ENCODE results near the gene MT2A. TPM values are rescaled to one million over a fixed set of nuclear protein-coding genes. Genes with fewer than 3 reads are reported as not detected.

MT2A gene
- total RNA-seq, 1 experiment from 2014 or later: 673 TPM

DNA sequence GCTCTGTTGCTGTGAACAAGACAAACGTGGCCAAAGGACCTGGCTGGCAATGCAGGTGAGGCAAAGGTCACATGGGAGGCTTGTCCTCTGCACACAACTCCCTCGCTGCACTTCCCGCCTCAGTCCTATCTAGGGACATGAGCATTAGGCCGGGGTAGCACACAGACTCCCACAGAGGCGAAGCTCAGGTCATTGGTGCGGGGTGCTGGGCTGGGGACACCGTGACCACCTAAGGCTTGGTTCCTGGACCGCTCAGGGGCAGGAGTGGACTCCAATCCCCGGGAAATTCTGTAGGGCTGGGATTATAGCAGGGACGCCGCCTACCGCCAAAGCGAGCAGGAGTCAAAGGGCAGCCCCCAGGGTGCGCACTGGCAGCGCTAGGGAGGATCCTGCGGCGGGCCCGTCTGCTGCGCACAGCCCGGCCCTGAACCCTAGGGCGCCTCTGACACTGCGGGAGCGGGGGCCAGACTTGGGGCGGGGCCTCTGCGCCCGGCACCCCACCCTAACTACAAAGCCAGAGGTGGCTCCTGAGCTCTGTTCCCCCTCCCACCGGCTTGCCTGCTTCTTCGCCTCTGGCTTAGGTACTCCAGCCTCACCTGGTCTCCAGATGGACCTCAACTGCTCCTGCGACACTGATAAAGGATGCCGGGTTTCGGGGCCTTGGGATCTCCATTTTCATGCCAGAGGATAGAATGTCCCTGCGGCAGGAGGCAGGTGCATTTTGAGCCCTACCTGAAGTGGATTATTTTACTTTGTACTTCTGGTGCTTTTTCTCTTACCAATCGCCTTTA, 39.5 kb downstream of the MT2A start:
- Histone ChIP-seq H3K27me3 (ENCODE audit: control insufficient read depth, insufficient read depth, low read length) (no peaks in the 10 kb centered on the region), H3K4me1 (ENCODE audit: control insufficient read depth, insufficient read depth, low read length) (peaks cover 4% of the 10 kb centered on the region), H3K9me3 (ENCODE audit: control insufficient read depth, insufficient read depth, low read depth, low read length) (no peaks in the 10 kb centered on the region), H3K27ac (ENCODE audit: low read length) (no peak overlapping the region), H3K36me3 (ENCODE audit: control insufficient read depth, insufficient read depth, low read length) (no peaks in the 10 kb centered on the region), H3K4me3 (ENCODE audit: low read depth in 2 of 2, low read length in 2 of 2) (no peak overlapping the region)
- CTCF ChIA-PET: no interaction called here
- intact Hi-C loops (cut with micrococcal nuclease; ENCODE audit: unreplicated experiment): no loop called here
- DNase-seq (ENCODE audit: low read depth, low spot score) (no peak), ATAC-seq (no peak)
- in situ Hi-C loops (cut with HindIII; ENCODE audit: low pct_unique_long_range_greater_than_20kb, low sequenced_read_pairs): no loop called here
- TF ChIP-seq, protein P1, sequence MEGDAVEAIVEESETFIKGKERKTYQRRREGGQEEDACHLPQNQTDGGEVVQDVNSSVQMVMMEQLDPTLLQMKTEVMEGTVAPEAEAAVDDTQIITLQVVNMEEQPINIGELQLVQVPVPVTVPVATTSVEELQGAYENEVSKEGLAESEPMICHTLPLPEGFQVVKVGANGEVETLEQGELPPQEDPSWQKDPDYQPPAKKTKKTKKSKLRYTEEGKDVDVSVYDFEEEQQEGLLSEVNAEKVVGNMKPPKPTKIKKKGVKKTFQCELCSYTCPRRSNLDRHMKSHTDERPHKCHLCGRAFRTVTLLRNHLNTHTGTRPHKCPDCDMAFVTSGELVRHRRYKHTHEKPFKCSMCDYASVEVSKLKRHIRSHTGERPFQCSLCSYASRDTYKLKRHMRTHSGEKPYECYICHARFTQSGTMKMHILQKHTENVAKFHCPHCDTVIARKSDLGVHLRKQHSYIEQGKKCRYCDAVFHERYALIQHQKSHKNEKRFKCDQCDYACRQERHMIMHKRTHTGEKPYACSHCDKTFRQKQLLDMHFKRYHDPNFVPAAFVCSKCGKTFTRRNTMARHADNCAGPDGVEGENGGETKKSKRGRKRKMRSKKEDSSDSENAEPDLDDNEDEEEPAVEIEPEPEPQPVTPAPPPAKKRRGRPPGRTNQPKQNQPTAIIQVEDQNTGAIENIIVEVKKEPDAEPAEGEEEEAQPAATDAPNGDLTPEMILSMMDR (IDR thresholded peaks at IDR 0.05): no peak
- TF ChIP-seq, protein P2, sequence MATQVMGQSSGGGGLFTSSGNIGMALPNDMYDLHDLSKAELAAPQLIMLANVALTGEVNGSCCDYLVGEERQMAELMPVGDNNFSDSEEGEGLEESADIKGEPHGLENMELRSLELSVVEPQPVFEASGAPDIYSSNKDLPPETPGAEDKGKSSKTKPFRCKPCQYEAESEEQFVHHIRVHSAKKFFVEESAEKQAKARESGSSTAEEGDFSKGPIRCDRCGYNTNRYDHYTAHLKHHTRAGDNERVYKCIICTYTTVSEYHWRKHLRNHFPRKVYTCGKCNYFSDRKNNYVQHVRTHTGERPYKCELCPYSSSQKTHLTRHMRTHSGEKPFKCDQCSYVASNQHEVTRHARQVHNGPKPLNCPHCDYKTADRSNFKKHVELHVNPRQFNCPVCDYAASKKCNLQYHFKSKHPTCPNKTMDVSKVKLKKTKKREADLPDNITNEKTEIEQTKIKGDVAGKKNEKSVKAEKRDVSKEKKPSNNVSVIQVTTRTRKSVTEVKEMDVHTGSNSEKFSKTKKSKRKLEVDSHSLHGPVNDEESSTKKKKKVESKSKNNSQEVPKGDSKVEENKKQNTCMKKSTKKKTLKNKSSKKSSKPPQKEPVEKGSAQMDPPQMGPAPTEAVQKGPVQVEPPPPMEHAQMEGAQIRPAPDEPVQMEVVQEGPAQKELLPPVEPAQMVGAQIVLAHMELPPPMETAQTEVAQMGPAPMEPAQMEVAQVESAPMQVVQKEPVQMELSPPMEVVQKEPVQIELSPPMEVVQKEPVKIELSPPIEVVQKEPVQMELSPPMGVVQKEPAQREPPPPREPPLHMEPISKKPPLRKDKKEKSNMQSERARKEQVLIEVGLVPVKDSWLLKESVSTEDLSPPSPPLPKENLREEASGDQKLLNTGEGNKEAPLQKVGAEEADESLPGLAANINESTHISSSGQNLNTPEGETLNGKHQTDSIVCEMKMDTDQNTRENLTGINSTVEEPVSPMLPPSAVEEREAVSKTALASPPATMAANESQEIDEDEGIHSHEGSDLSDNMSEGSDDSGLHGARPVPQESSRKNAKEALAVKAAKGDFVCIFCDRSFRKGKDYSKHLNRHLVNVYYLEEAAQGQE (IDR thresholded peaks at IDR 0.05; ENCODE audit: insufficient read depth in 1 of 2, low read depth in 2 of 2, low read length in 1 of 2): no peak
- TF ChIP-seq SIN3A (IDR thresholded peaks at IDR 0.05; ENCODE audit: borderline replicate concordance, insufficient read depth, low read depth, low read length) (no peak), POLR2AphosphoS5 (IDR thresholded peaks at IDR 0.05; ENCODE audit: low read depth, low read length) (no peak), TCF7L2 (IDR thresholded peaks at IDR 0.05; ENCODE audit: low read depth, low read length) (no peak)
- BruUV-seq (replicated peaks): no TSS peak
- POLR2A ChIA-PET: no interaction called here

DNA sequence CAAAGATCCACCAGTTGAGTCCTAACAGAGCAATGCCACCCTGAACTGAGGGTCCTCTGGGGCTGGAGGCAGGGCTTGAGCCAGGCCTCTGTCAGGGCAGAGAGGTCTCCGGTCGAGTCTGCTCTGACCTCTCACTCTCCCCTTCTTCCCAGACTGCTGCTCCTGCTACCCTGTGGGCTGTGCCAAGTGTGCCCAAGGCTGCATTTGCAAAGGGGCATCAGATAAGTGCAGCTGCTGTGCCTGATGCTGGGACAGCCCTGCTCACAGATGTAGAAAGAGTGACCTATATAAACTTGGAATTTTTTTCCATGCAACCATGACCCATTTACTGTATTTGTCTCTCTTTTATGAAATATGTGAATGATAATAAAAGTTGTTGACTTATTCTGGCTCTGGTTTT, 40.9 kb downstream of the MT2A start:
- H3K4me1 ChIP-seq (ENCODE audit: control insufficient read depth, insufficient read depth, low read length): no peaks in the 10 kb centered on the region
- intact Hi-C loops (cut with micrococcal nuclease; ENCODE audit: unreplicated experiment): no loop called here
- BruUV-seq (replicated peaks): no TSS peak
- in situ Hi-C loops (cut with HindIII; ENCODE audit: low pct_unique_long_range_greater_than_20kb, low sequenced_read_pairs): no loop called here
- no peaks in the 10 kb centered on the region for H3K9me3 ChIP-seq (ENCODE audit: control insufficient read depth, insufficient read depth, low read depth, low read length)
- DNase-seq (ENCODE audit: low read depth, low spot score) (no peak), ATAC-seq (no peak)
- ChIA-PET CTCF (no interaction called here), POLR2A (no interaction called here)
- H3K27me3 ChIP-seq (ENCODE audit: control insufficient read depth, insufficient read depth, low read length): no peaks in the 10 kb centered on the region
- TF ChIP-seq SIN3A (IDR thresholded peaks at IDR 0.05; ENCODE audit: borderline replicate concordance, insufficient read depth, low read depth, low read length) (no peak), POLR2AphosphoS5 (IDR thresholded peaks at IDR 0.05; ENCODE audit: low read depth, low read length) (no peak)
- no peak overlapping the region for H3K27ac ChIP-seq (ENCODE audit: low read length)
- H3K4me3 ChIP-seq (ENCODE audit: low read depth in 2 of 2, low read length in 2 of 2): no peak overlapping the region
- H3K36me3 ChIP-seq (ENCODE audit: control insufficient read depth, insufficient read depth, low read length): no peaks in the 10 kb centered on the region

DNA sequence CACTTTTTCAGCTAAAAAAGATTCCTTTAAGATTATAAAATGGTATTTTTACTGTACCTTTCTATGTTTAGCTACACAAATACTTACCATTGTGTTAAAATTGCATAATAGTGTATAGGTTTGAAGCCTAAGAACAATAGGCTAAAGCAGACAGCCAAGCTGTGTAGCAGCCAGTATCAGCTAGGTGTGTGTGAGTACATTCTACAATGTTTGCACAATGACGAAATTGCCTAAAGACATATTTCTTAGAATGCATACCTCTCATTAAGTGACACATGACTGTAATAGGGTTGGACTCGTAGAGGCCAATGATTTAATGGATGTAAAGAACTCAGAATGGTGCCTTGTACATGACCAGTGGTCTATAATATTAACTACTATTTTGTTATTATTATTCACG, 41.4 kb downstream of the MT2A start:
- in situ Hi-C loops (cut with HindIII; ENCODE audit: low pct_unique_long_range_greater_than_20kb, low sequenced_read_pairs) (no loop called here), intact Hi-C loops (cut with micrococcal nuclease; ENCODE audit: unreplicated experiment) (no loop called here)
- POLR2A ChIA-PET: no interaction called here
- ATAC-seq (no peak), DNase-seq (ENCODE audit: low read depth, low spot score) (no peak)
- no peak overlapping the region for H3K27ac ChIP-seq (ENCODE audit: low read length)
- CTCF ChIA-PET: no interaction called here
- H3K27me3 ChIP-seq (ENCODE audit: control insufficient read depth, insufficient read depth, low read length): no peaks in the 10 kb centered on the region
- H3K9me3 ChIP-seq (ENCODE audit: control insufficient read depth, insufficient read depth, low read depth, low read length): no peaks in the 10 kb centered on the region
- no peak for TF ChIP-seq POLR2AphosphoS5 (IDR thresholded peaks at IDR 0.05; ENCODE audit: low read depth, low read length)
- TF ChIP-seq SIN3A (IDR thresholded peaks at IDR 0.05; ENCODE audit: borderline replicate concordance, insufficient read depth, low read depth, low read length): no peak
- no peak for TF ChIP-seq TCF7L2 (IDR thresholded peaks at IDR 0.05; ENCODE audit: low read depth, low read length)
- TF ChIP-seq, protein P2 (IDR thresholded peaks at IDR 0.05; ENCODE audit: insufficient read depth in 1 of 2, low read depth in 2 of 2, low read length in 1 of 2): no peak
- TF ChIP-seq, protein P1 (IDR thresholded peaks at IDR 0.05): no peak
- H3K4me1 ChIP-seq (ENCODE audit: control insufficient read depth, insufficient read depth, low read length): no peaks in the 10 kb centered on the region
- no TSS peak for BruUV-seq (replicated peaks)
- H3K4me3 ChIP-seq (ENCODE audit: low read depth in 2 of 2, low read length in 2 of 2): no peak overlapping the region
- no peaks in the 10 kb centered on the region for H3K36me3 ChIP-seq (ENCODE audit: control insufficient read depth, insufficient read depth, low read length)
